GM21390 (cell line): ENCODE data around the gene NPTXR.

ENCODE experiments used
- ATAC-seq: cut with Tn5 transposase; IDR thresholded peaks from one replicate; pipeline ENCODE4 v1.9.1; 2021; ENCODE audit not compliant: unreplicated experiment

The NPTXR gene

GRCh38 chr22:38774496-38775166, 69.2 kb downstream of the NPTXR start:
- ATAC-seq: no peak

- no peak for ATAC-seq
These were observed 70.4 kb downstream of the NPTXR start for GRCh38 chr22:38773363-38773946.

GRCh38 chr22:38772623-38772873, 71.3 kb downstream of the NPTXR start:
- ATAC-seq: no peak

- ATAC-seq: no peak
These were observed 73.4 kb downstream of the NPTXR start for GRCh38 chr22:38770257-38770949.
